GM12874 (cell line): ENCODE measurements around the gene ARSG.

ENCODE experiments used
- CTCF ChIP-seq: IDR thresholded peaks from 2 replicates; pipeline ENCODE4 v1.5.1; 2011; ENCODE audit warnings: low read depth, mild to moderate bottlenecking, control low read depth, low read length, moderate library complexity; ENCODE audit not compliant: insufficient read depth

The ARSG gene

GRCh38 chr17:68294196-68294555 lies 2.9 kb downstream of the ARSG start:
- no peak for TF ChIP-seq CTCF

- no peak for TF ChIP-seq CTCF
Observed at GRCh38 chr17:68294617-68295016, 3.3 kb downstream of the ARSG start.

- TF ChIP-seq CTCF = no peak
Observed at GRCh38 chr17:68295086-68295485, 3.8 kb downstream of the ARSG start.

GRCh38 chr17:68296217-68297191 lies 5.2 kb downstream of the ARSG start:
- TF ChIP-seq CTCF = no peak

GRCh38 chr17:68297195-68297594 lies 5.9 kb downstream of the ARSG start:
- TF ChIP-seq CTCF = no peak

GRCh38 chr17:68298601-68299000 lies 7.3 kb downstream of the ARSG start:
- TF ChIP-seq CTCF = no peak

GRCh38 chr17:68299817-68300216 lies 8.5 kb downstream of the ARSG start:
- TF ChIP-seq CTCF = no peak
